HG03575 (cell line): ENCODE data around the gene NFIC.
"Not testable (repeated sequence)": the region's sequence is repeated elsewhere in the genome, so short reads cannot be mapped to it uniquely, and the experiment has no call there.

ENCODE experiments used
- ATAC-seq: cut with Tn5 transposase; IDR thresholded peaks from one replicate; pipeline ENCODE4 v1.9.1; 2021; ENCODE audit not compliant: unreplicated experiment, insufficient number of reproducible peaks, low FRiP score; ENCODE audit errors: extremely low read depth

Gene NFIC

DNA sequence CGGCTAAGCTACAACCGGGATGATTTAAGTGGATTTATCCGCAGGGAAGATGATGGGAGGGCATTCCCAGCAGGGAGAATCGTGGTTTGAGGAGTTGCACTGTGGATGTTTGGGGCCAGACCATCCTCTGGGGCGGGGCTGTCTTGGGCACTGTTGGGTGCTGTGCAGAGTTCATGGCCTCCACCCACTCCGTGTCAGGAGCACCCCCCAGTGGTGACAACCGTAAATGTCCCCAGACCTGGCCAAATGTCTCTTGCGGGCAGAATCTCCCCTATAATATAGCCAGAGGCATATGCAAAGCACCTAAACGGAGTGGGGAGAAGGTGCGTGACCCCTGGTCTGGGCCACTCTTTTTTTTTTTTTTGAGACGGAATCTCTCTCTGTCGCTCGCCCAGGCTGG, 73.7 kb downstream of the NFIC start:
- ATAC-seq, result no peak

DNA sequence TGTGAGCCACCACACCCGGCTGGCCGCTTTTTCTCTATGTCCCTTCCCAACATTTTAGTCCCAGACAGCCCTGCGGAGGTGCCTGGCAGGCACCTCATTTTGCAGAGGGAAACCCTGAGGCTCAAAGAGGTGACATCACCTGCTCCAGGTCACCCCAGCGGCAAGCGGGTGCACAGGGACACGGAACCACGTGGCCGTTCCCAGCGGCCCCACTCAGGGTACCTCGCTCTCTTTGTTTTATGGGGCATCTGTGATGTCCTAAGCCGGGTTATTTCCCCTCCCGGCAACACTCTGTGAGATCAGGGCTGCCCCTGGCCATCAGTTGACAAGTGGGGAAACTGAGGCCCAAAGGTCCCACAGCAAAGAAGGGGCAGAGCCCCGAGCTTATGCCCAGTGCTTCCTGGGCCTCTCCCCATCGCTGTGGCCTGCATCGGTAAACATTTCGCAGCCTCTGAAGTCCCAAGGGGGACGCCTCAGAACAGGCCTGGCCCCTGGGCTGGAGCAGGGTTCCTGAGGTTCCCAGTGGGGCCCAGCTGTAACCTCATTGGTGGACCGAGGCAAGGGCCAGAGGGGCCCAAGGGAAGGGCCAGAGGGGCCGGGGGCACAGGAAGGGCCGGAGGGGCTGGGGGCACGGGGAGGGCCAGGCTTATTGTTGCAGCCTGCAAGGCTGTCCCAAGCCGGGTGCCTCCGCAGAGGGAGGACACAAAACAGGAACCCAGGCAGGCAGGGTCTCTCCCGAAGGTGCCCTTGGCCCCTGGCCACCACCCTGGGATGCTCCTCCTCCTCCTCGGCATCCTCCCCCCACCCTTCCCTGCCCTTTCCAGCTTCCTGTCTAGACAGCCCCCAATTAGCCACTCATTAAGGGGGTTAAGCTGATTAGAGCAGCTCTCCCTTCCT, 75.0 kb downstream of the NFIC start:
- ATAC-seq, result no peak

DNA sequence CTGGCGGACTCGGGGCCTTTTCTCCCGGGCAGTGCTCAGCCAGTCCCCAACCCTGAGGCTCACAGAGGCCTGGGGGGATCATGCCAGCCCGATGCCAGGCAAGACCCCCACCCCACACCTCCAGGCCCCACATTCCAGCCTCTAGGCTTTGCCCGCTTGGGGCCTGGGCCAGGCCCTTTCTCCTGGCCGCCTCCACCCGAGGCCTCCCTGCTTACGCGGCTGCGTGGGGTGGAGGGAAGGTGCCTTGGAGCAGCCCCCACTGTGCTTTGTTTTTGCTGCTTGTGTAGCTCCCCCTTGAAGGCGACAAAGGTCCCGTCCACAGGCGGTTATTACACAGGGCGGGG, 75.6 kb downstream of the NFIC start:
- ATAC-seq, result no peak

DNA sequence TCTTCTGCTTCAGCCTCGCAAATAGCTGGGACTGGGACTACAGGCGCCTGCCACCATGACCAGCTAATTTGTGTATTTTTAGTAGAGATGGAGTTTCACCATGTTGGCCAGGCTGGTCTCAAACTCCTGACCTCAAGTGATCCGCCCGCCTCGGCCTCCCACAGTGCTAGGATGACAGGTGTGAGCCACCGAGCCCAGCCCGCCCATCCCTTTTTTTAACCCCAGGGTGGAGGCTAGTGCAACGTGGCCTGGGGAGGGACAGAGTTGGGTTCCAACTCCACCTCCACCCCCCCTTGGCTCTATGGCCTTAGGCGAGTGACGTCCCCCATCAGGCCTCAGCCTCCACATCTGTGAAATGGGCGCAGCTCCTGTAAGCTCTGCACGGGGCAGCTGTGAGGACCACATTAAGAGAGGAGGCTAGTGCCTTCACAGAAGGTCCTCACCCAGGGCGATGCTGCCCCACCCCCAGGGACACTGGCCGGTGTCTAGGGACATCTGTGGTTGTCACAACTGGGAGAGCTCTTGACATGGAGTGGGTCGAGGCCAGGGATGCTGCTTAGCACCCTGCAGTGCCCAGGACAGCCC, 76.2 kb downstream of the NFIC start:
- no peak for ATAC-seq

DNA sequence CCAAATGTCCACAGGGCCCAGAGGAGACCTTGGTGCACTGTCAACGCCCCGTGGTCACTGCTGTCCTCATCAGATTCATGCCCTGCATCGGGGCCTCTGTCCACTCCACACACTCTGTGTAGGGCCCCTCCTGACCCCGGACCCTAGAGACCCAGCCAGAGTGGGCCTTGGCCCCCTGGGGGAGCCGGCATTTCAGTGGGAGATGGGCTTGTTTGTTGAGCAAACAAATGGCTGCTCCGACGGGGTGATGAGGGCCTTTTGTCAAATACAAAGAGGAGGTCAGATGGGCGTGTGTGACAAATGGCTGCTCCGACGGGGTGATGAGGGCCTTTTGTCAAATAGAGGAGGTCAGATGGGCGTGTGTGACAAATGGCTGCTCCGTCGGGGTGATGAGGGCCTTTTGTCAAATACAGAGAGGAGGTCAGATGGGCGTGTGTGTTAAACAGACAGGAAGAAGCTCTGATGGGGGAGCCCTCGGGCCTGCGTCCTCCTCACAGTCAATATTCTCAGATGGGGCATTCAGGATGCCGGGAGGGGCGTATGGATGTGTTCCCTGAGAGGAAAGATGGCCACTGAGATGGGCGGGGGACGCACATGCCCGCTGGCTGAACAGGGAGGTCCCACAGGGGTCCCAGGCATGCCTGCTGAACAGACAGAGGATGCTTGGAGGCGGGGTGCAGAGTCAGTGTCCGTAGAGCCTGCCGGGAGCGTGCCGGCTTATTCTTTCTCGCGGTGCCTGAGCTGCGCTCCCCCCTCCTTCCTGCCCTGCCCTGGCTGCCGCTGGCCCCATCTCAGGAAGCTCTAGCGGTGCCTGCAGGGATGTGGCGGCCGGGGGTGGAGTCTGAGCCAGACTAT, 77.7 kb downstream of the NFIC start:
- ATAC-seq, result no peak

DNA sequence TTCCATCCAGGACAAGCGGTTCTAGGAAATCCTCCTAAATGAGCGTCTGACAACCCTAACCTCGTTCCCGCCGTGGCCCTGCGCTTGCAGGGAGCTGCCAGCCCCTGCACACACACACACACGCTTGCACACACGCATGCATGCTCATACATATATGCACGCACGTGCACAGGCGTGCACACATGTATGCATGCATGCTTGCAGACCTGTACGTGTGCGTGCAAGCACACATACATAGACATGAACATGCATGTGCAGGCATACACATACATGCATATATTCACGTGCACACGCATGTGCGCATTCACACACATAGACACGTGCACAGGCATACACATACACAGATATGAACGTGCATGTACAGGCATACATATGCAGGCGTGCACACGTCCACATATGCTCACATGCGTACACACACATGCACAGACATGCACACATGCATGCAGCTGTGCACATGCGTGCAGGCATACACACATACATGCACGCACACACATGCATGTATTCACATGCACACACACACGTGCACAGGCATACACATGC, 78.4 kb downstream of the NFIC start:
- no peak for ATAC-seq

DNA sequence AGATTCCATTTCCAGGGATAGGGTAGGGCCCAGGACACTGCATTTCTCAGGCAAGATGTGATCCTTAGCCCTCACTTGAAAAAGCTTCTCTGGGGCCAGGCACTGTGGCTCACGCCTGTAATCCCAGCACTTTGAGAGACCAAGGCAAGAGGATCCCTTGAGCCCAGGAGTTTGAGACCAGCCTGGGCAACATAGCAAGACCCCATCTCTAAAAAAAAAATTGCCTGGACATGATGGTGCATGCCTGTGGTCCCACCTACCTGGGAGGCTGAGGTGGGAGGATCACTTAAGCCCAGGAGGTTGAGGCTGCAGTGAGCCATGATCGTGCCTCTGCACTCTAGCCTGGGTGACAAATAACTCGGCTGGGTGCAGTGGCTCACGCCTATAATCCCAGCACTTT, 80.3 kb downstream of the NFIC start:
- not testable (repeated sequence) for ATAC-seq

DNA sequence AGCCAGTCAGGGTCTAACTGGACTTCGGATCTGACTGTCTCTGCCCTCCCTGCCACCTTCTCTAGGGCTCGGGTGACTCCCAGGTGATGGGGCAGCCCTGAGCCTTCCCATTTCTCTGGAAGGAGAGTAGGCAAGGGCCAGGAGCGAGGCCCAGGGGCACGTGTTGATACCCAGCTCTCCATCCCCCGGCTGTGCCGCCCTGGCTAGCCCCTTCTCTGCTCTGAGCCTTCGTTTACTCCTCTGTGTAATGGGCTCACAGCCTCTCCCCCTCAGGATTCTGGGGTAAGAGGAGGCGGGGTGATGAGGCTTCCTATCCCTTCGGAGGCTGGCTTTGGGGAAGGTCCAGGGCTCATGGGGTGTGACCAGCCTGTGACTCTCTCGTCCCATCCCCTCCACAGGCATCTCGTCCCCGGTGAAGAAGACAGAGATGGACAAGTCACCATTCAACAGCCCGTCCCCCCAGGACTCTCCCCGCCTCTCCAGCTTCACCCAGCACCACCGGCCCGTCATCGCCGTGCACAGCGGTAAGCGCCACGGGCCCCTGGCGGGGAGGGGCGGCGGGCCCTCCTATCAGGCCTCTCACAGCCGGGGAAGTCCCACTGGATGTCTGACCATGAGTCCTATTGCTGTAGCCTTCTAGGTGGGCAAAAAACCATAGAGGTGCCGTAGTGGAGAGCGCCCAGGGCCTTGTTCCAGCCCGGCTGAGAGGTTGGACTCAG, 82.4 kb downstream of the NFIC start:
- ATAC-seq, result no peak

DNA sequence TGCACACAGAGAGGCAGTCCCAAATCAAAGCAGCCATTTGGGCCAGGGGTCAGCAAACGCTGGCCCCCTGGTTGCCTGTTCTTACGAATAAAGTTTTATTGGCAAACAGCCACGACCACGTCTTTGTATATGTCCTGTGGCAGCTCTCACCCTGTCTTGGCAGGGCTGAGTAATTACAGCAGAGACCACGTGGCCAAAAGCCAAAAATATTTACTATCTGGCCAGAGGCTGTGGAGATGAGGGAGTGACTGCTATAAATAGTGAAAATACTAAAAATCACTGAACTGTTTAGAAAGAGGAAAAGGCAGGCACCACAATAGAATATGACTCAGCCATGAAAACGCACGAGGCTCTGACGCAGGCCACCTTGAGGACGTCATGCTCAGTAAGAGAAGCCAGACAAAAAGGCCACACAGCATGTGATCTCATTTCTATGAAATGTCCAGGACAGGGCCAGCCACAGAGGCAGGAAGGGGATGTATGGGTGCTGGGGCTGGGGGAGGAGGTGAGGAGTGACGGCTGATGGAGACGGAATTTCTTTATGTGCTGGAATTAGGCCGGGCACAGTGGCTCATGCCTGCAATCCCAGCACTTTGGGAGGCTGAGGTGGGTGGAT, 84.5 kb downstream of the NFIC start:
- no peak for ATAC-seq

DNA sequence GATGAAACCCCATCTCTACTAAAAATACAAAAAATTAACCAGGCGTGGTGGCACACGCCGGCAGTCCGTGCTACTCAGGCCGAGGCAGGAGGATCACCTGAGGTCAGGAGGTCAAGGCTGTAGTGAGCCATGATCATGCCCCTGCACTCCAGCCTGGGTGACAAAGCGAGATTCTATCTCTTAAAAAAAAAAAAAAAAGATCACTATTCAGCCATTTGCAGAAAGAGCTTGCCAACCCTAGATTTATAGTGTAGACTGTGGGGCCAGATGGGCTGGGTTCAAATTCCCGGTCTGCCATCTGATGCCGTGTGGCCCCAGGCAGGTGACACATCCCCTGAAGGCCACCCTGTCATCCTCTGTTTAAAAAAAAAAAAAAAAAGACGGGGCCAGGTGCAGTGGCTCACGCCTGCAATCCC, 85.1 kb downstream of the NFIC start:
- ATAC-seq, result no peak

DNA sequence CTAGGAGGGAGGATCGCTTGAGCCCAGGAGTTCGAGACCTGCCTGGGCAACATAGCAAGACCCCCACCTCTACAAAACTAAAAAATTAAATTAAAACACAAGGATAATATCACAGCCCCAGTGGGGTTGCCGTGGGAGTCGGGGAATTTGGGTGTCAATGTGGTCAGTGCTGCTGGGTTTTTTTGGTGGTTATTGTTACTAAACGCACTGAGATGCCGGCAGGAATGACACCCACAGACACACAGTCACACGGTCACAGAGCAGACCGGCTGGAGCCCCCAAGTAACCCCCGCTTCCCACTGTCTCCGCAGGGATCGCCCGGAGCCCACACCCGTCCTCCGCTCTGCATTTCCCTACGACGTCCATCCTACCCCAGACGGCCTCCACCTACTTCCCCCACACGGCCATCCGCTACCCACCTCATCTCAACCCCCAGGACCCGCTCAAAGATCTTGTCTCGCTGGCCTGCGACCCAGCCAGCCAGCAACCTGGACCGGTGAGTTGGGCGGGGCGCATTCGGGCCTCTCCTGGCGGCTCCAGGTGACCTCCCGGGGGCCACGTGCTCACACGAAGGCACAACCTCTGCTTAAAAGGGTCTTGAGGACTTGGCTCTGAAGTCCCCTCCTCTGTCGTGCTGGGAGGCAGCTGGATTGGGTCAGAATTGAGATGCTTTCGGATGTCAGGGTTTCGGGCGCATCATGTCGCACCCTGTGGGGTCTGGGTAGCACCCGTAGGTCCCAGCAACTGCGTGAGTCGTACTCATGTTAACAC, 86.0 kb downstream of the NFIC start:
- no peak for ATAC-seq

DNA sequence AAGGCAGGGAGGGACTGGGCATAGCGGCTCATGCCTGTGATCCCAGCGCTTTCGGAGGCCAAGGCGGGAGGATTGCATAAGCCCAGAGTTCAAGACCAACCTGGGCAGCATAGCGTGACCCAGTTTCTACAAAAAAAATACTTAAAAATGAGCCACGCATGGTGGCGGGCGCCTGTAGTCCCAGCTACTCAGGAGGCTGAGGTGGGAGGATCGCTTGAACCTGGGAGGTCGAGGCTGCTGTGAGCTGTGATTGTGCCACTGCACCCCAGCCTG, 86.5 kb downstream of the NFIC start:
- ATAC-seq, result not testable (repeated sequence)

DNA sequence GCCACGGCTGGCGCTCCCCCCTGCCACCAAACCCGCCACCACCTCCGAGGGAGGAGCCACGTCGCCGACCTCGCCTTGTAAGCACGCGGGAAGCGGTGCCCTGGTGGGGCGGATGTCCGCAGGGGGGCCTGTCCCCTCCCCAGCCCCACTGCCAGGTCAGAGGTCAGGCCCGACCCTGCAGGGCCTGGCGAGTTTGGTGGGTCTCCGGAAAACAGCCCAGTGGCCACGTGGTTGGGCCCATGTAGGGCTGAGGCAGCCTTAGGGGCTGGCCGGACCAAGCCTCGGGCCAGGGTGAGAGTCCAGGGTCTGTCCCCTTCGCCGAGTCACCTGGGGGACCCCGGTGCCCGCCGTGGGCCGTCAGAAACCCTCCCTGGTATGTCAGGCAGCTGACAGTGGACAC, 87.5 kb downstream of the NFIC start:
- no peak for ATAC-seq

DNA sequence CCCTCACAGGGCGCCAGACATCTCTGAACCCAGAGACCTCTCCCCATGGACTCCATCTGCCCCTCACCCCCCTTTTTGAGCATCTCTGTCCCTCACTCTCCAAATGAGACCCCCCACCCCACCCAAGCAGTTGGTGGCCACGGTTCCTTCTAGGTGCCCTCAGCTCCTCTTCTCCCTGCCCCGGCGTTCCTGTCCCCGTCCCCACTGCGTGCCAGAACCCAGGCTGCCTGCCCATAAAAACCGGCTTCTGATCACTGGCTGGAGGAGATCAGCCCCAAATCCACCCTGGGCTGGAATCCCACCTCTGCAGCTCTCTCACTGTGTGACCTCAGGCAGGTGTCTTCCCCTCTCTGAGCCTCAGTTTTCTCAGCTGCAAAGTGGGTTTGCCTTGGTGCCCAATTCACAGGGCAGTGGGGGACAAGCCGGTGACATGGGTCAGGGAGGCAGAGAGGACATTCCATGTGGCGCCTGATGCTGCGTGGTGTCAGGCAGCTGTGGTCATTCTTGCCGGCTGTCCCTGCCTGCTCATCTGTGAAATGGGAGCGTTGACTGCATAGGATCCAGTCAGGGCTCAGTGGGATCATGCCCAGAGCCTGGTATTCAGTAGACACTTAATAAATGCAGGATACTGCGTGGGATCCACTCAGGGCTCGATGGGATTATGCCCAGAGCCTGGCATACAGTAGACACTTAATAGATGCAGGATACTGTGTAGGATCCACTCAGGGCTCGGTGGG, 88.4 kb downstream of the NFIC start:
- no peak for ATAC-seq

DNA sequence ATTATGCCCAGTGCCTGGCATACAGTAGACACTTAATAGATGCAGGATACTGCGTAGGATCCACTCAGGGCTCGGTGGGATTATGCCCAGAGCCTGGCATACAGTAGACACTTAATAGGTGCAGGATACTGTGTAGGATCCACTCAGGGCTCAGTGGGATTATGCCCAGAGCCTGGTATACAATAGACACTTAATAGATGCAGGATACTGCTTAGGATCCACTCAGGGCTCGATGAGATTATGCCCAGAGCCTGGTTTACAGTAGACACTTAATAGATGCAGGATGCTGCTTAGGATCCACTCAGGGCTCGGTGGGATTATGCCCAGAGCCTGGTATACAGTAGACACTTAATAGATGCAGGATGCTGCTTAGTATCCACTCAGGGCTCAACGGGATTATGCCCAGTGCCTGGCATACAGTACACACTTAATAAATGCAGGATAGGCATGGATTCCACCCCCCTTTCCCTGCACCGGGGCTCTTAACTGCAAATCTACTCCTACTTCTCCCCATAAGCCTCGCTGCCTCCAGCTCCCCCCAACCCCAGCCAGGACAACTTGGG, 89.1 kb downstream of the NFIC start:
- no peak for ATAC-seq

DNA sequence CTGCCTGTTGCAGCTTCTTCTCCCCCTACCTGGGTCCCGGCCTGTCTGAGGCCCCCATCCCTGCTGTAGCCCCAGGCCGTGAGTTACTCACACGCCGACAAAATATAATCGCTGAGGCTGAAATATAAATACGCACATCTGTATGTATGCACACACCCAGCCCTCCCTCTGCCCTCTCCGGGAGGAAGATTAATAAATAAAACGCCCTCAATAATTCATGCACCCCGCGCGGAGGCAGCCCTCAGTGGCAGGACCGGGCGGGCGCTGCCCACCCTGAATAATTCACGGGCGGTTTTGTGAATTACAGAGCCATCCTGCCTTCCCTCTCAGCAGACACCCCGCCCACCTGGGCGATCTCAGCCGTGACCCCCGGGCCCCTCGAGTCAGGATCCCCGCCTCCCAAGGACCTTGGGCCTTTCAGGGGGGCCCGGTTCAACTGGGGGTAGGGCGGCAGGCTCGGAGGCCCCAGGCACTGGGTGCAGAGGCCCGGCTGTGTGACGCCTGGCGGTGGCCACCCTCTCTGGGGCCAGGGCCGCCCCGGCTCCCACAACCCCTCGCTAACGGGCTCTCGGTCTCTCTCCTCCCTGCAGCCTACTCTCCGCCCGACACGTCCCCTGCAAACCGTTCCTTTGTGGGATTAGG, 89.7 kb downstream of the NFIC start:
- ATAC-seq, result no peak
